DND-41 (cell line): ENCODE data around the gene SOX2.

Experiments
- ATAC-seq: fragments of 200-7000 bp; cut with Tn5 transposase; 3 replicates; pipeline ENCODE4 v1.9.1; 2021; ENCODE audit warnings: low read depth; ENCODE audit not compliant: insufficient read depth
- DNase-seq: peaks from one replicate; pipeline ENCODE4 v3.0.0-alpha.2; 2020
- H2AFZ ChIP-seq: 2 replicates; pipeline ENCODE4 v1.6.0; 2012; ENCODE audit warnings: low read depth, low read length
- H3K27ac ChIP-seq: 2 replicates; pipeline ENCODE4 v1.5.1; 2012; ENCODE audit warnings: low read length, inconsistent platforms
- H3K27me3 ChIP-seq: fragments of 200-600 bp; sonication (generic); 2 replicates; pipeline ENCODE4 v1.6.0; 2012; ENCODE audit warnings: low read length, mild to moderate bottlenecking, inconsistent platforms; ENCODE audit not compliant: insufficient read depth, poor library complexity
- H3K36me3 ChIP-seq: 2 replicates; pipeline ENCODE4 v1.5.1; 2012; ENCODE audit warnings: low read length, inconsistent platforms; ENCODE audit not compliant: insufficient read depth
- H3K4me1 ChIP-seq: 2 replicates; pipeline ENCODE4 v1.5.1; 2012; ENCODE audit warnings: mild to moderate bottlenecking, low read length; ENCODE audit not compliant: insufficient read depth
- H3K4me2 ChIP-seq: 2 replicates; pipeline ENCODE4 v1.6.0; 2012; ENCODE audit warnings: mild to moderate bottlenecking, moderate library complexity, low read length, inconsistent platforms; ENCODE audit not compliant: insufficient read depth
- H3K4me3 ChIP-seq, 2 experiments: fragments of 200-600 bp in 1 of 2; shearing (Covaris generic) in 1 of 2; 2 replicates each; pipeline ENCODE4 v1.5.1; 2012 to 2016; ENCODE audit warnings: inconsistent platforms in 2 of 2, low read length in 2 of 2, mild to moderate bottlenecking in 2 of 2, low read depth in 1 of 2, moderate library complexity in 1 of 2
- H3K79me2 ChIP-seq: 2 replicates; pipeline ENCODE4 v1.6.0; 2012; ENCODE audit warnings: low read length, inconsistent platforms; ENCODE audit not compliant: insufficient read depth
- H3K9ac ChIP-seq: 2 replicates; pipeline ENCODE4 v1.6.0; 2012; ENCODE audit warnings: low read depth, mild to moderate bottlenecking, inconsistent platforms, low read length, moderate library complexity
- H3K9me3 ChIP-seq: 2 replicates; pipeline ENCODE4 v1.5.1; 2012; ENCODE audit warnings: low read length, moderate library complexity, mild to moderate bottlenecking, inconsistent platforms; ENCODE audit not compliant: insufficient read depth, severe bottlenecking
- H4K20me1 ChIP-seq: 2 replicates; pipeline ENCODE4 v1.6.0; 2012; ENCODE audit warnings: low read length; ENCODE audit not compliant: insufficient read depth
- CTCF ChIP-seq: IDR thresholded peaks from 2 replicates; pipeline ENCODE4 v1.5.1; 2012; ENCODE audit warnings: borderline replicate concordance, low read length, moderate library complexity, mild to moderate bottlenecking; ENCODE audit not compliant: poor library complexity, severe bottlenecking; ENCODE audit errors: extremely low read depth
- EZH2 ChIP-seq: IDR thresholded peaks from 3 replicates; pipeline ENCODE4 v1.6.1; 2012; ENCODE audit warnings: borderline replicate concordance, low read depth, mild to moderate bottlenecking, moderate library complexity, low read length, inconsistent platforms; ENCODE audit not compliant: severe bottlenecking

SOX2 gene

GRCh38 chr3:181717549-181718171, 5.9 kb downstream of the SOX2 start:
- DNase-seq, result no peak
- H3K4me3 ChIP-seq, result no peak overlapping the region

GRCh38 chr3:181718369-181718768, 6.6 kb downstream of the SOX2 start:
- no peaks in the 10 kb centered on the region for H3K79me2 ChIP-seq
- no peak overlapping the region for H3K27ac ChIP-seq
- no peaks in the 10 kb centered on the region for H4K20me1 ChIP-seq
- peaks cover 31% of the 10 kb centered on the region for H3K27me3 ChIP-seq
- H3K4me2 ChIP-seq, result no peak overlapping the region
- DNase-seq (no peak), ATAC-seq (no peak)
- no peaks in the 10 kb centered on the region for H3K36me3 ChIP-seq
- no peaks in the 10 kb centered on the region for H3K9me3 ChIP-seq
- no peak for TF ChIP-seq CTCF
- TF ChIP-seq EZH2, result no peak
- no peak overlapping the region for H3K9ac ChIP-seq
- no peak overlapping the region for H3K4me3 ChIP-seq
- H2AFZ ChIP-seq, result no peak overlapping the region
- H3K4me1 ChIP-seq, result no peaks in the 10 kb centered on the region

More at GRCh38 chr3:181717549-181718171, 5.9 kb downstream of the SOX2 start:
- Histone ChIP-seq H2AFZ (no peak overlapping the region), H3K27me3 (peaks cover 26% of the 10 kb centered on the region), H3K9me3 (no peaks in the 10 kb centered on the region), H3K79me2 (no peaks in the 10 kb centered on the region), H3K4me1 (no peaks in the 10 kb centered on the region), H3K36me3 (no peaks in the 10 kb centered on the region), H3K9ac (no peak overlapping the region), H3K4me2 (no peak overlapping the region), H4K20me1 (no peaks in the 10 kb centered on the region), H3K27ac (no peak overlapping the region)
- TF ChIP-seq CTCF (no peak), EZH2 (no peak)
- ATAC-seq, result no peak

GRCh38 chr3:181718987-181719911, 7.5 kb downstream of the SOX2 start:
- Histone ChIP-seq H3K4me1 (no peaks in the 10 kb centered on the region), H2AFZ (no peak overlapping the region), H3K36me3 (no peaks in the 10 kb centered on the region), H3K27me3 (peaks cover 31% of the 10 kb centered on the region), H3K79me2 (no peaks in the 10 kb centered on the region), H3K27ac (no peak overlapping the region), H3K9me3 (no peaks in the 10 kb centered on the region), H4K20me1 (no peaks in the 10 kb centered on the region), H3K4me3 (no peak overlapping the region), H3K4me2 (no peak overlapping the region), H3K9ac (no peak overlapping the region)
- TF ChIP-seq EZH2 (no peak), CTCF (no peak)
- DNase-seq (no peak), ATAC-seq (no peak)
